ENCODE data around the gene CFC1. TPM values are rescaled to one million over a fixed set of nuclear protein-coding genes. Genes with fewer than 3 reads are reported as not detected.
"Not testable (repeated sequence)": the region's sequence is repeated elsewhere in the genome, so short reads cannot be mapped to it uniquely, and the experiment has no call there.

Gene CFC1
- not detected for polyA plus RNA-seq (2012; ENCODE audit: insufficient read depth, insufficient read length, low read depth)

- H3K4me1 ChIP-seq; H3K4me3 ChIP-seq (ENCODE audit: low read depth, low read length); DNase-seq; H3K27me3 ChIP-seq; H3K9me3 ChIP-seq; H3K36me3 ChIP-seq: not testable (repeated sequence)
These were observed at the start of gene CFC1 for GRCh38 chr2:130599393-130599792. Gene CFC1, minus strand, starts transcription at chr2:130599575. Its CDS starts 288 bp downstream, at chr2:130599287.

- not testable (repeated sequence) for DNase-seq; H3K36me3 ChIP-seq; H3K9me3 ChIP-seq; H3K4me1 ChIP-seq; H3K4me3 ChIP-seq (ENCODE audit: low read depth, low read length); H3K27me3 ChIP-seq
These were observed 42.3 kb upstream of the CFC1 start for GRCh38 chr2:130641688-130642087.

GRCh38 chr2:130638973-130639372 lies 39.6 kb upstream of the CFC1 start:
- not testable (repeated sequence) for H3K27me3 ChIP-seq; H3K36me3 ChIP-seq; H3K9me3 ChIP-seq; H3K4me3 ChIP-seq (ENCODE audit: low read depth, low read length); DNase-seq; H3K4me1 ChIP-seq

GRCh38 chr2:130628784-130629475 lies 29.6 kb upstream of the CFC1 start:
- not testable (repeated sequence) for H3K4me1 ChIP-seq; H3K27me3 ChIP-seq; DNase-seq; H3K9me3 ChIP-seq; H3K4me3 ChIP-seq (ENCODE audit: low read depth, low read length); H3K36me3 ChIP-seq

GRCh38 chr2:130611140-130611539 lies 11.8 kb upstream of the CFC1 start, which contains the start of gene POTEJ:
Gene POTEJ, plus strand, starts transcription at chr2:130611440. Its CDS starts 93 bp downstream, at chr2:130611533.
- DNase-seq; H3K9me3 ChIP-seq; H3K4me3 ChIP-seq (ENCODE audit: low read depth, low read length); H3K27me3 ChIP-seq; H3K4me1 ChIP-seq; H3K36me3 ChIP-seq: not testable (repeated sequence)

GRCh38 chr2:130610486-130610885 lies 11.1 kb upstream of the CFC1 start:
- not testable (repeated sequence) for H3K4me1 ChIP-seq; H3K9me3 ChIP-seq; H3K4me3 ChIP-seq (ENCODE audit: low read depth, low read length); H3K27me3 ChIP-seq; DNase-seq; H3K36me3 ChIP-seq

GRCh38 chr2:130609002-130609920 lies 9.9 kb upstream of the CFC1 start:
- DNase-seq; H3K36me3 ChIP-seq; H3K4me1 ChIP-seq; H3K9me3 ChIP-seq; H3K4me3 ChIP-seq (ENCODE audit: low read depth, low read length); H3K27me3 ChIP-seq: not testable (repeated sequence)

GRCh38 chr2:130608276-130609001 lies 9.1 kb upstream of the CFC1 start:
- H3K4me1 ChIP-seq; DNase-seq; H3K9me3 ChIP-seq; H3K27me3 ChIP-seq; H3K36me3 ChIP-seq; H3K4me3 ChIP-seq (ENCODE audit: low read depth, low read length): not testable (repeated sequence)

GRCh38 chr2:130601648-130602302 lies 2.4 kb upstream of the CFC1 start:
- H3K9me3 ChIP-seq; DNase-seq; H3K36me3 ChIP-seq; H3K4me1 ChIP-seq; H3K4me3 ChIP-seq (ENCODE audit: low read depth, low read length); H3K27me3 ChIP-seq: not testable (repeated sequence)

GRCh38 chr2:130599926-130600325 lies 551 bp upstream of the CFC1 start:
- not testable (repeated sequence) for H3K4me3 ChIP-seq (ENCODE audit: low read depth, low read length); H3K36me3 ChIP-seq; H3K4me1 ChIP-seq; H3K9me3 ChIP-seq; H3K27me3 ChIP-seq; DNase-seq

GRCh38 chr2:130598463-130598862 lies 912 bp downstream of the CFC1 start:
- not testable (repeated sequence) for H3K36me3 ChIP-seq; H3K27me3 ChIP-seq; DNase-seq; H3K9me3 ChIP-seq; H3K4me3 ChIP-seq (ENCODE audit: low read depth, low read length); H3K4me1 ChIP-seq

GRCh38 chr2:130597994-130598393 lies 1.4 kb downstream of the CFC1 start:
- not testable (repeated sequence) for H3K4me3 ChIP-seq (ENCODE audit: low read depth, low read length); H3K4me1 ChIP-seq; H3K9me3 ChIP-seq; DNase-seq; H3K36me3 ChIP-seq; H3K27me3 ChIP-seq

GRCh38 chr2:130596757-130597156 lies 2.6 kb downstream of the CFC1 start:
- not testable (repeated sequence) for H3K9me3 ChIP-seq; H3K27me3 ChIP-seq; DNase-seq; H3K36me3 ChIP-seq; H3K4me3 ChIP-seq (ENCODE audit: low read depth, low read length); H3K4me1 ChIP-seq

GRCh38 chr2:130594011-130594410 lies 5.4 kb downstream of the CFC1 start:
- not testable (repeated sequence) for DNase-seq; H3K9me3 ChIP-seq; H3K27me3 ChIP-seq; H3K36me3 ChIP-seq; H3K4me1 ChIP-seq; H3K4me3 ChIP-seq (ENCODE audit: low read depth, low read length)

- DNase-seq; H3K4me3 ChIP-seq (ENCODE audit: low read depth, low read length); H3K27me3 ChIP-seq; H3K4me1 ChIP-seq; H3K9me3 ChIP-seq; H3K36me3 ChIP-seq: not testable (repeated sequence)
These were observed 6.5 kb downstream of the CFC1 start for GRCh38 chr2:130592791-130593414.
